GM11168 (cell line): ENCODE results near the gene SLC38A9.
"Not testable (repeated sequence)": the region's sequence is repeated elsewhere in the genome, so short reads cannot be mapped to it uniquely, and the experiment has no call there.

Experiments
- in situ Hi-C: fragments of 300-500 bp; cut with MboI; formaldehyde crosslinking; loops from one replicate; pipeline ENCODE4 v1.12.0; 2022; ENCODE audit warnings: low sequenced_read_pairs; ENCODE audit not compliant: unreplicated experiment

SLC38A9 gene, protein sequence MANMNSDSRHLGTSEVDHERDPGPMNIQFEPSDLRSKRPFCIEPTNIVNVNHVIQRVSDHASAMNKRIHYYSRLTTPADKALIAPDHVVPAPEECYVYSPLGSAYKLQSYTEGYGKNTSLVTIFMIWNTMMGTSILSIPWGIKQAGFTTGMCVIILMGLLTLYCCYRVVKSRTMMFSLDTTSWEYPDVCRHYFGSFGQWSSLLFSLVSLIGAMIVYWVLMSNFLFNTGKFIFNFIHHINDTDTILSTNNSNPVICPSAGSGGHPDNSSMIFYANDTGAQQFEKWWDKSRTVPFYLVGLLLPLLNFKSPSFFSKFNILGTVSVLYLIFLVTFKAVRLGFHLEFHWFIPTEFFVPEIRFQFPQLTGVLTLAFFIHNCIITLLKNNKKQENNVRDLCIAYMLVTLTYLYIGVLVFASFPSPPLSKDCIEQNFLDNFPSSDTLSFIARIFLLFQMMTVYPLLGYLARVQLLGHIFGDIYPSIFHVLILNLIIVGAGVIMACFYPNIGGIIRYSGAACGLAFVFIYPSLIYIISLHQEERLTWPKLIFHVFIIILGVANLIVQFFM

DNA sequence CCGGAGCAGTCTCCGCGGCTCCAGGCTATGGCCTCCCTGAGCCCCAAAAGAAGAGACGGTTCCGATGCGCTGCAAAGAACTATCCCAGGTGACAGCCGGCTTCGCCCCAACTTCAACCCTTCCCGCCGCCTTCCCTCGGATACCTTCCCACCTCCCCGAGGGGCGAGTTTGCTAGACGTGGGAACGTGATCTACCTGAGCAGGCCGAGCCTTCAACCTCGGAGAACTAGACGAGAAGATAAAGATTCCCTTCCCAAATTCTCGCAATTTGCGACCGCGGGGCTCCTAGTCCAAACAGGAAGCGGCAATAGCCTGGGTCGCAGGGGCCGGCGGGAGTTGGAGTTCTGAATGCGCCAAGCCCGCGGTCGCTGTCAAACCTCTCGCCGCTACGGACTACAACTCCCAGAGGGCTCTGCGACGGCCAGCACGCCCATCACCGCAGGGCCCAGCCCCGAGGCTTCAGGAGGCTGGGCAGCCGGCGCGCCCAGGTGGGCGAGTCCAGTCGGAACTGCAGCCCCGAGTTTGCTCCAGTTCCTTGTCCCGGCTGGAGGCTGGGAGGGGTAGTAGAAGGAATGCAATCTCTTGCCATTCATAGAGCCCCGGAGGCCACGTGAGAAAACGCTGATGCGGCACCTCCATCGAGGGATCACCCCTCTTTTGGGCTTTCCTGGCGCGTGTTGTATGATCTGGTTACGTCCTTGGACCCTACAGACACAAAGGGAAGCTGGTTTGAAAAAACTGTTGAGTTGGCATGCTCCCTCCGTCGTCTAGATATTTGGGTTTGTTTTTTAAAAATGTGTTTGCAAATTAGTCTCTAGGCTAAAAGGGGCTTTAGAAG is at the start of gene SLC38A9:
Gene SLC38A9 (minus strand): TSS at position 302 of the 837 bp plus-strand sequence. CDS start 14,366 bp downstream, outside the sequence.
- in situ Hi-C loops, result no loop called here

DNA sequence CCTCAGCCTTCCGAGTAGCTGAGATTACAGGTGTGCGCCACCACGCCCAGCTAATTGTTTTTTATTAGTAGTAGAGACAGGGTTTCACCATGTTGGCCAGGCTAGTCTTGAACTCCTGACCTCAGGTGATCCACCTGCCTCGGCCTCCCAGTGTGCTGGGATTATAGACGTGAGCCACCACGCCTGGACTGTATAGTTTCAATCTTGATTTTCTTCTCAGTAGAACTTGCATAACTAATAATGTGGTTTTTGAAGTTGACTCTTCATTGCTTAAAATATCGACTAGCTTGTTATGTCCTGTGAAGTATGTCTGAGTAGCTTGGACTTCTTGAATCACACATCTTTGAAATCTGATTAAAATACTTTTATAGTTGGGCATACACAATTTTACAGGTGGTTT is 49.6 kb upstream of the SLC38A9 start:
- in situ Hi-C loops, result not testable (repeated sequence)

DNA sequence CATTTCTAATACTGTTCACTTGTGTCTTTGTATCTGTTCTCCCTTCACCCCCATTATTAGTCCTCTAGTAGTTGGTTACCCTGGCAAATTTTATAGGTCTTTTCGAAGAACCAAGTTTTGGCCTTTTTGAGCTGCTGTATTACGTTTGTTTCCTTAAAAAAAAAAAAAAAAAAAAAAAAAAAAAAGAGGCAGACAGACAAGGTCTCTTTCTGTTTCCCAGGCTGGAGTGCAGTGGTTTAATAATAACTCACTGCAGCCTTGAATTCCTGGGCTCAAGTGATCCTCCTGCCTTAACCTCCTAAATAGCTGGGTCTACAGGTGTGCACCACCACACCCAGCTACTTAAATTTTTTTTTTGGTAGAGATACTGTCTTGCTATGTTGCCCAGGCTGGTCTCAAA is 46.6 kb upstream of the SLC38A9 start:
- in situ Hi-C loops, result no loop called here

- in situ Hi-C loops, result no loop called here
Observed at GRCh38 chr5:55758231-55758630, 46.1 kb upstream of the SLC38A9 start.

- in situ Hi-C loops, result no loop called here
Observed at GRCh38 chr5:55750499-55750898, 38.4 kb upstream of the SLC38A9 start.

DNA sequence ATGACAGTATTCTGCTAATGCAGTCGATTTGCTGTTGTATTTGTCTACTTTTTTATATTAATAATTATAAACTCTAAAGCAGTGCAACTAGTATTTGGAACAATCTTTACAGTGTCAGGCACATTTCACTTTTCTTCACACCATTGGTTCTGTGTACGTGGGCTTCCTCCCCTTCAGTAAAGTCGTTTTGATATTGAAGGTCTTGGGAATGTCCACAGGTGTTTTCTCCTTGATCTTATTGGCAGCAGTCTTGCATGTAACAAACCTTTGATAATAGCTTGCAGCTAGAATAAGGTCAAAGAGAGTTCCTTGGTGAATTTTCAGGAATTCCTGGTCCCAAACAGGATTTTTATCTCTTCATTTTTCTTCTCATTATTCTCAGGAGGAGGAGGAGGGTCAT is 37.9 kb upstream of the SLC38A9 start:
- in situ Hi-C loops, result no loop called here

DNA sequence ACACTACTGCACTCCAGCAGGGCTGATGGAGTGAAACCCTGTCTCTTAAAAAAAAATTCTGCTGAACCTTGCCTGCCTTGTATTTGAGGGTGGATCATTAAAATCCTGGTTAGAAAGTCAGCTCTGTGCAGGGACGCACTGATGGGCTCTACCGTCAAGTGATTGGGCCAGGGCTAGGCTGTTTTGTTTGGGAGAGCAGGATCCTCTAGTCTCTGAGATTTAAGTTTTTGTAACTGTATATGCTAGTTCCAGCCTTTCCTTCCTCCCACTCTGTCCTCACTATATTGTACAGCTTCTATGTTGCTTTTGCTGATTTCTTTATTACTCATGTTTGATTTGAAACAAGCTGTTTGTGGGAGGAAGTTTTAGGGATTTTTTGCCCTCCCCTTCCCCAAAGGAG is 37.3 kb upstream of the SLC38A9 start:
- in situ Hi-C loops, result no loop called here

DNA sequence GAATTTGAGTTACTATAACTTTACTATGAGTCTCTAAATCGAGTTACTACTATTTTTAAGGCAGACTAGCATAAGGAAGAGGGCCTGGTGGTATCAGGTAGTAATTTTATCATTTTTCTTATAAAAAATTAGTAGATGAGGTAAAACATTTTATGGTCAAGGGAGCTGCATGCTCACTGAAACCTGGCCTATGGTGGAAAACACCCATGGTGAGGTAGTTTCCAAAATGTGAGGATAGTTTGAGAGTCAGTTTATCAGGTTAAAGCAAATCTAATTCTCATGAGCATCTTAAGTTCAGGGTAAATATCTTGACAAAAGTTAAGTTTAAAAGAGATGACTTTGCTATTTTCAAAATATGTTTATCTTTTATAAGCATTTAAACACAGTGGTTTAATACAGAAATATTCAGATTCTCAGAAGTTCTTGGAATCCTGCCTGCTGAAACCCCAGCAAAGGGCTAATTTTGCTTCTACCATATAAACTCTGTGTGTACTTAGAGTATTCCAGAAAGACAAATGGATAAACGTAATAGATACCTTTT is 35.7 kb upstream of the SLC38A9 start:
- in situ Hi-C loops, result no loop called here

DNA sequence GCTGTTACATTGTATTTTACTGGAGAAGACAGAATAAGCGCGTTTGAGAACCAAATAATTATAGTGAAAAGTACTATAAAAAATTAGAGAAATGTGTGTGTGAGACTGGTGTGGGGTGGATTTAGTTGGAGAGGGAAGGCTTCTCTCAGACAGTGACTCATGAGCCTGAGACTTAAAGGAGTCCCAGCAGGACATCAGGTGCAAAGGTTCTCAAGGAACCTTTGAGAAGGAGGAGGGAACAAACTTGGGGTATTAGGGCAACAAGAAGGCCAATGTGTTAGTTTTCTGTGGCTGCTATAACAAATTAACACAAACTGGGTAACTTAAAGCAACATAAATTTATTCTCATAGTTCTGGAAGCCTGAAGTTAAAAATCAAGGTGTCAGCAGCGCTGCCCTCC is 30.7 kb upstream of the SLC38A9 start:
- in situ Hi-C loops, result no loop called here

- in situ Hi-C loops, result no loop called here
Observed at GRCh38 chr5:55737793-55738192, 25.7 kb upstream of the SLC38A9 start, which contains the start of gene DDX4. Gene DDX4, plus strand, starts transcription at chr5:55738061. Its CDS starts 903 bp downstream, at chr5:55738964.

GRCh38 chr5:55734658-55735057 is 22.5 kb upstream of the SLC38A9 start:
- in situ Hi-C loops, result no loop called here

- in situ Hi-C loops, result no loop called here
Observed at GRCh38 chr5:55732585-55732984, 20.5 kb upstream of the SLC38A9 start.

GRCh38 chr5:55731848-55732247 is 19.7 kb upstream of the SLC38A9 start:
- in situ Hi-C loops, result no loop called here

DNA sequence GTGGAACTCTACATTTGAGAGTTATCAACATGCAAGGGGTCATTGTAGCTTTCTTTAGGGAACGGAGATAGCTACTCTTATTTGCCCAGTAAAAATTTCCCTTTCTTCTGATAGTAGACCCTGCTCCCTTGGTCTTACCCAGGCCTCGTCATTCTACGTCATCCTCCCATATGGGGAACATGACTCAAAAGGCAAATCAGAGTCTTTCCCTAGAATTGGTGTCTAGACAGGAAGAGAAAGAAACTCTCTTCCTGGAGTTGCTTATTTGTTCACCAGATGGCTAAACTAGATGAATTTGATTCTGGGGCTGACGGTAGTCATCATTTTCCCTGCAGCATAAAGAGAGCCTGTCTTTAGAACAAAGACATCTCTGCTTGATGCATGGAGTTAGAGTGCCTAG is 12.2 kb upstream of the SLC38A9 start:
- in situ Hi-C loops, result no loop called here

GRCh38 chr5:55720188-55720703 is 8.1 kb upstream of the SLC38A9 start:
- in situ Hi-C loops, result no loop called here

DNA sequence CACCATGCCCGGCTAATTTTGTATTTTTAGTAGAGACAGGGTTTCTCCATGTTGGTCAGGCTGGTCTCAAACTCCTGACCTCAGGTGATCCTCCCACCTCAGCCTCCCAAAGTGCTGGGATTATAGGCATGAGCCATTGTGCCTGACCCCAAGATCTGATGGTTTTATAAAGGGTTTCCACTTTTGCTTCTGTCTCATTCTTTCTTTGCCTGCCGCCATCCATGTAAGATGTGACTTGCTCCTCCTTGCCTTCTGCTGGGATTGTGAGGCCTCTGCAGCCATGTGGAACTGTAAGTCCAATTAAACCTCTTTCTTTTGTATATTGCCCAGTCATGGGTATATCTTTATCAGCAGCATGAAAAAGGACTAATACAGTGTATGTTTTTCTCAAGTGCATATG is 6.9 kb upstream of the SLC38A9 start:
- in situ Hi-C loops, result not testable (repeated sequence)

DNA sequence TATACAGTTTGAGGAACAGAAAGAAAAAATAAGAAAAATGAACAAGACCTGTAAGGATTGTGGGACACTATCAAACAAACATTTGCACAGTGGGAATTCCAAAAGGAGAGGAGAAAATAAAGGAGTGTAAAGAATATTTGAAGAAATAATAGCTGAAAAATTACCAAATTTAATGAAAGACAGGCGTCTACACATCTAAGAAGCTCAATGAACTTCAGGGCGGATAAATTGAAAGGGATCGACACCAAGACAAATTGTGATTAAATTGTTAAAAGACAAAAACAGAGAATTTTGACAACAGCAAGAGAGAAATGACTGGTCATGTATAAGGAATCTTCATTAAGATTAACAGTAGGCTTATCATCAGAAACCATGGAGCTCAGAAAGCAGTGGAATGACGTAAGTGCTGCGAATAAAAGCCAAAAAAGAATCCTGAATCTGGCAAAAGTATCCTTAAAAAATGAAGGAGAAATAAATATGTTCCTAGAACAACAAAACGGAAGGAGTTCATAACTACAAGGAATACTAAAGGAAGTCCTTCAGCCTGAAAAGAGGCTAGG is 3.5 kb upstream of the SLC38A9 start:
- in situ Hi-C loops, result no loop called here

GRCh38 chr5:55714749-55715148 is 2.6 kb upstream of the SLC38A9 start:
- in situ Hi-C loops, result no loop called here

- in situ Hi-C loops, result no loop called here
Observed at GRCh38 chr5:55714339-55714738, 2.2 kb upstream of the SLC38A9 start.

- in situ Hi-C loops, result no loop called here
Observed at GRCh38 chr5:55713871-55714270, 1.7 kb upstream of the SLC38A9 start.
